Esophagus (tissue), 2 donors: ENCODE measurements around the gene FPGT. TPM values are rescaled to one million over a fixed set of nuclear protein-coding genes. Genes with fewer than 3 reads are reported as not detected.

ENCODE experiments used
- H3K27ac ChIP-seq, 2 donors: one replicate each; pipeline ENCODE4 v1.5.1; 2013; ENCODE audit warnings: low read depth in 2 of 2, mild to moderate bottlenecking in 2 of 2, inconsistent platforms in 1 of 2, low read length in 1 of 2, moderate library complexity in 1 of 2
- H3K27me3 ChIP-seq, 2 donors: one replicate each; pipeline ENCODE4 v1.6.1; 2013; ENCODE audit warnings: low read length in 2 of 2, control low read depth in 1 of 2, mild to moderate bottlenecking in 1 of 2; ENCODE audit not compliant: insufficient read depth in 2 of 2, control insufficient read depth in 1 of 2
- H3K36me3 ChIP-seq, 2 donors: one replicate each; pipeline ENCODE4 v1.6.1; 2013; ENCODE audit warnings: low read length in 1 of 2; ENCODE audit not compliant: control insufficient read depth in 2 of 2, insufficient read depth in 2 of 2
- H3K4me1 ChIP-seq, 2 donors: one replicate each; pipeline ENCODE4 v1.6.1; 2013; ENCODE audit warnings: low read length in 1 of 2; ENCODE audit not compliant: control insufficient read depth in 2 of 2, insufficient read depth in 2 of 2
- H3K4me3 ChIP-seq, 2 donors: one replicate each; pipeline ENCODE4 v1.5.1; 2013; ENCODE audit warnings: low read length in 2 of 2, mild to moderate bottlenecking in 2 of 2, low read depth in 1 of 2, moderate library complexity in 1 of 2
- H3K9me3 ChIP-seq, 2 donors: one replicate each; pipeline ENCODE4 v1.6.1; 2013; ENCODE audit warnings: mild to moderate bottlenecking in 2 of 2, low read depth in 1 of 2, low read length in 1 of 2, moderate library complexity in 1 of 2; ENCODE audit not compliant: control insufficient read depth in 2 of 2, insufficient read depth in 1 of 2
- WGBS, 2 donors: extraction: QIAGEN DNeasy Blood & Tissue Kit; methylation state at CpG; one replicate each; pipeline ENCODE4 v1.1.7; 2013; 5-methylcytosine and 5-hydroxymethylcytosine counted together
- polyA plus RNA-seq, 2 donors: library from polyadenylated mRNA; stranded (reverse); fragments of 200-250 nt; gene quantifications; one replicate each; pipeline ENCODE4 v1.2.3, GENCODE V29; 2013
- donor health status: healthy with polysubstance abuse.
- donor health status: Bipolar disorder and iron deficiency.

Gene FPGT
- polyA plus RNA-seq, 2 donors = 5.9 to 6.6 TPM

- 79 to 85% methylated on average over 2 of the region's 2 CpGs for WGBS, 2 donors
- H3K27me3 ChIP-seq = no peaks in the 10 kb centered on the region
- H3K4me3 ChIP-seq = no peak overlapping the region
- H3K27ac ChIP-seq = no peak overlapping the region
- no peaks in the 10 kb centered on the region for H3K4me1 ChIP-seq
- H3K9me3 ChIP-seq = no peaks in the 10 kb centered on the region
- H3K36me3 ChIP-seq = peaks cover 0 to 3% of the 10 kb centered on the region in 2 donors
Measured at GRCh38 chr1:74205266-74205665, 7.2 kb downstream of the FPGT start.

- H3K4me3 ChIP-seq = no peak overlapping the region
- 88 to 95% methylated on average over 1 of the region's 1 CpG for WGBS, 2 donors
Measured at GRCh38 chr1:74215229-74215628, 17.2 kb downstream of the FPGT start.

GRCh38 chr1:74222701-74223100 is 24.7 kb downstream of the FPGT start:
- no peaks in the 10 kb centered on the region for H3K36me3 ChIP-seq
- H3K4me3 ChIP-seq = no peak overlapping the region
- H3K9me3 ChIP-seq = peaks cover 0 to 5% of the 10 kb centered on the region in 2 donors
- 96 to 100% methylated on average over 5 of the region's 5 CpGs for WGBS, 2 donors
- H3K27ac ChIP-seq = no peak overlapping the region
- no peaks in the 10 kb centered on the region for H3K27me3 ChIP-seq
- no peaks in the 10 kb centered on the region for H3K4me1 ChIP-seq

More at GRCh38 chr1:74215229-74215628, 17.2 kb downstream of the FPGT start:
- H3K27ac ChIP-seq = no peak overlapping the region
- no peaks in the 10 kb centered on the region for H3K9me3 ChIP-seq
- no peaks in the 10 kb centered on the region for H3K27me3 ChIP-seq
- no peaks in the 10 kb centered on the region for H3K4me1 ChIP-seq
- H3K36me3 ChIP-seq = no peaks in the 10 kb centered on the region

- H3K27me3 ChIP-seq = no peaks in the 10 kb centered on the region
- no peak overlapping the region for H3K27ac ChIP-seq
- H3K36me3 ChIP-seq = no peaks in the 10 kb centered on the region
- WGBS, 2 donors = 77 to 79% methylated on average over 3 of the region's 3 CpGs
- peaks cover 0 to 5% of the 10 kb centered on the region in 2 donors for H3K9me3 ChIP-seq
- no peak overlapping the region for H3K4me3 ChIP-seq
- no peaks in the 10 kb centered on the region for H3K4me1 ChIP-seq
Measured at GRCh38 chr1:74223453-74223852, 25.4 kb downstream of the FPGT start.

- H3K4me3 ChIP-seq = no peak within 1 kb of the TSS
- 32 to 35% methylated on average over 2 of the region's 2 CpGs for WGBS, 2 donors
- no peaks in the 10 kb centered on the region for H3K27me3 ChIP-seq
- H3K27ac ChIP-seq = no peak within 1 kb of the TSS
- no peaks in the 10 kb centered on the region for H3K4me1 ChIP-seq
- H3K36me3 ChIP-seq = no peaks in the 10 kb centered on the region
- no peaks in the 10 kb centered on the region for H3K9me3 ChIP-seq
Measured at GRCh38 chr1:74235153-74235552, 37.1 kb downstream of the FPGT start, which contains the start of gene TNNI3K. TSS of gene TNNI3K (plus strand) at chr1:74235387. CDS start at chr1:74235452, 65 bp downstream.

GRCh38 chr1:74236440-74236839 is 38.4 kb downstream of the FPGT start:
- no peaks in the 10 kb centered on the region for H3K9me3 ChIP-seq
- H3K4me3 ChIP-seq = no peak overlapping the region
- H3K27ac ChIP-seq = no peak overlapping the region
- WGBS, 2 donors = 93 to 96% methylated on average over 3 of the region's 3 CpGs
- H3K36me3 ChIP-seq = no peaks in the 10 kb centered on the region
- H3K4me1 ChIP-seq = no peaks in the 10 kb centered on the region
- no peaks in the 10 kb centered on the region for H3K27me3 ChIP-seq

GRCh38 chr1:74237035-74237434 is 39.0 kb downstream of the FPGT start:
- Histone ChIP-seq H3K9me3 (no peaks in the 10 kb centered on the region), H3K4me3 (no peak overlapping the region), H3K27me3 (no peaks in the 10 kb centered on the region), H3K27ac (no peak overlapping the region), H3K4me1 (no peaks in the 10 kb centered on the region), H3K36me3 (no peaks in the 10 kb centered on the region)
- WGBS, 2 donors = 69 to 84% methylated on average over 1 of the region's 1 CpG

GRCh38 chr1:74237787-74238186 is 39.7 kb downstream of the FPGT start:
- Histone ChIP-seq H3K27me3 (no peaks in the 10 kb centered on the region), H3K4me1 (no peaks in the 10 kb centered on the region), H3K4me3 (no peak overlapping the region), H3K27ac (no peak overlapping the region), H3K36me3 (no peaks in the 10 kb centered on the region), H3K9me3 (no peaks in the 10 kb centered on the region)
- WGBS, 2 donors = 90% methylated on average over 4 of the region's 4 CpGs

- peaks cover 2 to 3% of the 10 kb centered on the region in 2 donors for H3K9me3 ChIP-seq
- H3K4me3 ChIP-seq = no peak overlapping the region
- no peaks in the 10 kb centered on the region for H3K36me3 ChIP-seq
- H3K27me3 ChIP-seq = no peaks in the 10 kb centered on the region
- no peak overlapping the region for H3K27ac ChIP-seq
- H3K4me1 ChIP-seq = no peaks in the 10 kb centered on the region
- 11 to 20% methylated on average over 2 of the region's 2 CpGs for WGBS, 2 donors
Measured at GRCh38 chr1:74245168-74245772, 47.2 kb downstream of the FPGT start.

GRCh38 chr1:74246315-74246714 is 48.3 kb downstream of the FPGT start:
- no peaks in the 10 kb centered on the region for H3K36me3 ChIP-seq
- H3K4me3 ChIP-seq = no peak overlapping the region
- H3K27me3 ChIP-seq = no peaks in the 10 kb centered on the region
- no peaks in the 10 kb centered on the region for H3K4me1 ChIP-seq
- WGBS, 2 donors = 79 to 85% methylated on average over 2 of the region's 2 CpGs
- peaks cover 2 to 3% of the 10 kb centered on the region in 2 donors for H3K9me3 ChIP-seq
- H3K27ac ChIP-seq = no peak overlapping the region
